HepG2 (cell line): ENCODE data around the gene NBR1. TPM values are rescaled to one million over a fixed set of nuclear protein-coding genes. Genes with fewer than 3 reads are reported as not detected.

ENCODE experiments used
- DPF2 ChIP-seq: sonication (generic); formaldehyde crosslinking; IDR thresholded peaks from 2 replicates; pipeline ENCODE4 v1.4.0; 2020; ENCODE audit warnings: mild to moderate bottlenecking, low read depth, missing genetic modification reagents, borderline replicate concordance
- JUND ChIP-seq: sonication (generic); formaldehyde crosslinking; IDR thresholded peaks from 2 replicates; pipeline ENCODE4 v1.8.0; 2022; ENCODE audit warnings: mild to moderate bottlenecking, missing genetic modification reagents
- MBD4 ChIP-seq: IDR thresholded peaks from 2 replicates; pipeline ENCODE4 v1.6.1; 2012; ENCODE audit warnings: low read length, inconsistent platforms, borderline replicate concordance
- MXD4 ChIP-seq: IDR thresholded peaks from 2 replicates; pipeline ENCODE4 v1.6.1; 2016; ENCODE audit warnings: mild to moderate bottlenecking, missing biosample characterization, missing genetic modification reagents
- NR1H2 ChIP-seq: sonication (generic); formaldehyde crosslinking; IDR thresholded peaks from 2 replicates; pipeline ENCODE4 v1.8.1; 2022; ENCODE audit warnings: low read depth, missing genetic modification reagents, borderline replicate concordance
- NR3C1 ChIP-seq: sonication (generic); formaldehyde crosslinking; IDR thresholded peaks from 2 replicates; pipeline ENCODE4 v1.4.0; 2020; ENCODE audit warnings: missing genetic modification reagents
- PLSCR1 ChIP-seq: sonication (generic); formaldehyde crosslinking; IDR thresholded peaks from 2 replicates; pipeline ENCODE4 v1.5.0; 2020; ENCODE audit warnings: missing genetic modification reagents, mild to moderate bottlenecking, borderline replicate concordance
- RAD21 ChIP-seq: fragments of 450-650 bp; formaldehyde crosslinking; IDR thresholded peaks from 2 replicates; pipeline ENCODE4 v1.5.0; 2020; ENCODE audit warnings: mild to moderate bottlenecking
- RERE ChIP-seq: IDR thresholded peaks from 2 replicates; pipeline ENCODE4 v1.6.1; 2016; ENCODE audit warnings: low read depth, missing genetic modification reagents, missing compliant biosample characterization
- RORA ChIP-seq: sonication (generic); formaldehyde crosslinking; IDR thresholded peaks from 2 replicates; pipeline ENCODE4 v1.5.0; 2020; ENCODE audit warnings: mild to moderate bottlenecking, missing genetic modification reagents, moderate library complexity
- SMAD1 ChIP-seq: sonication (generic); formaldehyde crosslinking; IDR thresholded peaks from 2 replicates; pipeline ENCODE4 v1.4.0; 2020; ENCODE audit warnings: missing genetic modification reagents, low read depth, mild to moderate bottlenecking, borderline replicate concordance
- ZNF407 ChIP-seq: sonication (generic); formaldehyde crosslinking; IDR thresholded peaks from one replicate; pipeline ENCODE4 v1.5.1; 2020; ENCODE audit warnings: mild to moderate bottlenecking, missing genetic modification reagents; ENCODE audit errors: not compliant biosample characterization
- ZNF703 ChIP-seq: sonication (generic); formaldehyde crosslinking; IDR thresholded peaks from 2 replicates; pipeline ENCODE4 v1.5.1; 2020; ENCODE audit warnings: missing genetic modification reagents, mild to moderate bottlenecking, moderate library complexity, borderline replicate concordance
- polyA plus RNA-seq, 8 experiments: library from polyadenylated mRNA; depleted of rRNA in 3 of 8; stranded (reverse) in 7 of 8; unstranded in 1 of 8; fragments of >200 nt; fragmentation: Illumina TruSeq in 4 of 8; extraction: Trizol in 4 of 8; gene quantifications; 2 replicates each; pipeline versions ENCODE4 v1.2.1 to v1.2.3, GENCODE V29; 2011 to 2016; ENCODE audit warnings: low read depth in 4 of 8, missing spikeins in 1 of 8, mixed read lengths in 1 of 8; ENCODE audit not compliant: insufficient read depth in 1 of 8
- total RNA-seq, 5 experiments: library from RNA; depleted of rRNA; stranded (reverse); fragments of >200 nt; fragmentation: Illumina TruSeq; extraction: Trizol; gene quantifications; 2 replicates each; pipeline ENCODE4 v1.2.3, GENCODE V29; 2016; ENCODE audit warnings: low read depth in 1 of 5

The NBR1 gene
- total and polyA plus RNA-seq, 2 of the 13 experiments (the other 11 are each of a cell fraction or from before 2014, with no cell fraction given): 51.7 to 121 TPM

- TF ChIP-seq RERE (CRISPR knock-in tag): no peak
- TF ChIP-seq NR3C1: no peak
- no peak for TF ChIP-seq JUND (CRISPR knock-in tag)
- no peak for TF ChIP-seq DPF2 (CRISPR knock-in tag)
- peak; percentile 47; the same call in 1 of the 2 replicates for TF ChIP-seq SMAD1
- TF ChIP-seq RORA (CRISPR knock-in tag): 0 out of 2 replicates have a peak, but pooled peaks have one; percentile 34
- TF ChIP-seq NR1H2: 0 out of 2 replicates have a peak, but pooled peaks have one; percentile 65
- no peak for TF ChIP-seq PLSCR1 (CRISPR knock-in tag)
- TF ChIP-seq ZNF703 (CRISPR knock-in tag): no peak
- peak; percentile 43 for TF ChIP-seq RAD21 (CRISPR knock-in tag)
- TF ChIP-seq MBD4: peak; percentile 19; the same call in 1 of the 2 replicates
- no peak for TF ChIP-seq MXD4
- TF ChIP-seq ZNF407 (CRISPR knock-in tag): no peak
Observed at GRCh38 chr17:43211480-43212402, 40.7 kb downstream of the NBR1 start, which contains the start of gene TMEM106A (continued).
